Measurements from ENCODE around the gene LCN10. TPM values are rescaled to one million over a fixed set of nuclear protein-coding genes. Genes with fewer than 3 reads are reported as not detected.

LCN10 gene
- total and polyA plus RNA-seq, 10 of the 15 experiments (the other 5 are each of a cell fraction or from before 2014, with no cell fraction given), result 0.06 to 1.3 (median 0.21) TPM; not detected in 1

DNA sequence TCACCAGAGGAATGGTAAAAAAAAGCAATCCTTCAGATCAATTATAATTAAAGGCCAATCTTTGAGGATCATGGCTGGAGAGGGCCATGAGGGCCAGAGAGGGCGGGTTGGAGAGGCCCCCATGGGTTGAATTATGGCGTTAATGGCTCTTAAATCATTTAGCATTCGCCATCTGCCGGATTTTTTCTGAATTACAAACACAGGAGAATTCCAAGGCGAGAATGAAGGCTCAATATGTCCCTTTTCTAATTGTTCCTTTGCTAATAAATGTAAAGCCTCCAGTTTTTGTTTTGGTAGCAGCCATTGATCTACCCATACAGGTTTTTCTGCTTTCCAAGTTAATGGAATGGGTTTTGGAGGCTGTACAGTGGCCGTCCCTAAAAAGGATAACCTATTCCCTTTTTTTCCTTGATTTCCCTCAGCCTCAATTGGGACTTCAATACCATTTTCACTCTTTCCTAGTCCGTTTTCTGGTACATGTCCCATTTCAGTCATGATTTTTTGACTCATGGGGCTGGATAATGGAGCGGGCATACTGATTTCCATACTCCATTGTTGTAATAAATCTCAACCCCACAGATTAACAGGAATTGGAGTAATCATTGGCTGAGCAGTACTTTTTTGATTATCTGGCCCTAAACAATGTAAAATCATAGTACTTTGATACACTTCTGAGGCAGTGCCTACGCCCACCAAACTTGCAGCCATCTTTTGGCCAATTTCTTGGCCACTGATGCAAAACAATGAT lies 41.7 kb upstream of the LCN10 start:
- no peaks in the 10 kb centered on the region for H3K36me3 ChIP-seq (ENCODE audit: control insufficient read depth in 2 of 2, insufficient read depth in 2 of 2, low read length in 1 of 2)
- 27% methylated on average over 9 of the region's 9 CpGs for WGBS (ENCODE audit: insufficient coverage, insufficient replicate concordance, low lambda C conversion rate, missing lambda C conversion rate)
- H3K9me3 ChIP-seq (replicated peaks; ENCODE audit: control insufficient read depth, insufficient read depth, low read length), result no peaks in the 10 kb centered on the region
- no peaks in the 10 kb centered on the region for H4K20me1 ChIP-seq (ENCODE audit: control insufficient read depth, insufficient read depth)
- ATAC-seq (peak; percentile 65), FAIRE-seq (peak; percentile 54), DNase-seq (ENCODE audit: low read depth, low spot score) (no peak)
- peaks cover 0 to 1% of the 10 kb centered on the region in 2 experiments; a peak in 1 of 4 replicates for H3K27me3 ChIP-seq (replicated peaks in 1 of 2; ENCODE audit: control insufficient read depth in 2 of 2, insufficient read depth in 2 of 2, low read length in 1 of 2)
- RAD21 ChIA-PET (ENCODE audit: unreplicated experiment), result interaction anchor here (0.6 to 1.0 kb wide), 4 partner anchors 18 to 251 kb away, joined by 3 to 4 read pairs (median 3); partner anchors contain the start of gene LCN15
- CTCF ChIA-PET, result interaction anchor here (0.7 to 13.1 kb wide), 7 partner anchors 15 to 283 kb away, joined by 3 to 163 read pairs (median 5); partner anchors contain the start of gene NPDC1
- H3K27ac ChIP-seq (ENCODE audit: control insufficient read depth, insufficient read depth), result no peak overlapping the region
- H3K4me1 ChIP-seq (ENCODE audit: control insufficient read depth, insufficient read depth, low read length), result peaks cover 3% of the 10 kb centered on the region
- H3K9ac ChIP-seq (ENCODE audit: control insufficient read depth, insufficient read depth, low read length), result no peak overlapping the region
- no peak overlapping the region for H3K4me3 ChIP-seq
- H2AFZ ChIP-seq (ENCODE audit: control insufficient read depth, low read depth, low read length), result no peak overlapping the region
- H3K79me2 ChIP-seq (ENCODE audit: control insufficient read depth, insufficient read depth, low read length), result no peaks in the 10 kb centered on the region
- POLR2A ChIA-PET, result no interaction called here
- no TSS peak for BruUV-seq (replicated peaks)
- no peak overlapping the region for H3K4me2 ChIP-seq (ENCODE audit: control insufficient read depth, insufficient read depth)
- SMC1A ChIA-PET (ENCODE audit: uncharacterized antibody, unreplicated experiment), result interaction anchor here (0.7 to 0.9 kb wide), 2 partner anchors 18 to 54 kb away, joined by 3 to 4 read pairs; no protein-coding TSS in a partner anchor
- intact Hi-C loops (cut with micrococcal nuclease; ENCODE audit: unreplicated experiment), result no loop called here
- in situ Hi-C loops (cut with MboI), result no loop called here
- no peak for TF ChIP-seq EGR1 (IDR thresholded peaks at IDR 0.05; ENCODE audit: borderline replicate concordance in 1 of 2, low read depth in 2 of 2, low read length in 2 of 2)
- no peak for TF ChIP-seq NR2C2 (IDR thresholded peaks at IDR 0.05; ENCODE audit: borderline replicate concordance, control insufficient read depth, insufficient read length, low read depth)
- TF ChIP-seq STAT1 (conservative IDR thresholded peaks at IDR 0.05), result no peak
- 0 out of 2 replicates have a peak, but pooled peaks have one; percentile 43 for TF ChIP-seq YY1 (IDR thresholded peaks at IDR 0.05; ENCODE audit: low read depth, low read length)
- TF ChIP-seq, protein P1, sequence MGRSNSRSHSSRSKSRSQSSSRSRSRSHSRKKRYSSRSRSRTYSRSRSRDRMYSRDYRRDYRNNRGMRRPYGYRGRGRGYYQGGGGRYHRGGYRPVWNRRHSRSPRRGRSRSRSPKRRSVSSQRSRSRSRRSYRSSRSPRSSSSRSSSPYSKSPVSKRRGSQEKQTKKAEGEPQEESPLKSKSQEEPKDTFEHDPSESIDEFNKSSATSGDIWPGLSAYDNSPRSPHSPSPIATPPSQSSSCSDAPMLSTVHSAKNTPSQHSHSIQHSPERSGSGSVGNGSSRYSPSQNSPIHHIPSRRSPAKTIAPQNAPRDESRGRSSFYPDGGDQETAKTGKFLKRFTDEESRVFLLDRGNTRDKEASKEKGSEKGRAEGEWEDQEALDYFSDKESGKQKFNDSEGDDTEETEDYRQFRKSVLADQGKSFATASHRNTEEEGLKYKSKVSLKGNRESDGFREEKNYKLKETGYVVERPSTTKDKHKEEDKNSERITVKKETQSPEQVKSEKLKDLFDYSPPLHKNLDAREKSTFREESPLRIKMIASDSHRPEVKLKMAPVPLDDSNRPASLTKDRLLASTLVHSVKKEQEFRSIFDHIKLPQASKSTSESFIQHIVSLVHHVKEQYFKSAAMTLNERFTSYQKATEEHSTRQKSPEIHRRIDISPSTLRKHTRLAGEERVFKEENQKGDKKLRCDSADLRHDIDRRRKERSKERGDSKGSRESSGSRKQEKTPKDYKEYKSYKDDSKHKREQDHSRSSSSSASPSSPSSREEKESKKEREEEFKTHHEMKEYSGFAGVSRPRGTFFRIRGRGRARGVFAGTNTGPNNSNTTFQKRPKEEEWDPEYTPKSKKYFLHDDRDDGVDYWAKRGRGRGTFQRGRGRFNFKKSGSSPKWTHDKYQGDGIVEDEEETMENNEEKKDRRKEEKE (IDR thresholded peaks at IDR 0.05), result no peak
- TF ChIP-seq SREBF2 (IDR thresholded peaks at IDR 0.05; ENCODE audit: low read length), result no peak
- 0 out of 2 replicates have a peak, but pooled peaks have one; percentile 8 for TF ChIP-seq RAD21 (IDR thresholded peaks at IDR 0.05; ENCODE audit: insufficient read depth, low read depth, low read length)
- no peak for TF ChIP-seq RAD51 (IDR thresholded peaks at IDR 0.05)
- TF ChIP-seq TAF1 (IDR thresholded peaks at IDR 0.05; ENCODE audit: borderline replicate concordance, low read depth, low read length), result no peak
- TF ChIP-seq STAT3 (IDR thresholded peaks at IDR 0.05; ENCODE audit: low read depth, low read length), result no peak
- no peak for TF ChIP-seq GABPA (IDR thresholded peaks at IDR 0.05; ENCODE audit: low read depth)
- TF ChIP-seq, protein P2, sequence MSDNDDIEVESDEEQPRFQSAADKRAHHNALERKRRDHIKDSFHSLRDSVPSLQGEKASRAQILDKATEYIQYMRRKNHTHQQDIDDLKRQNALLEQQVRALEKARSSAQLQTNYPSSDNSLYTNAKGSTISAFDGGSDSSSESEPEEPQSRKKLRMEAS (IDR thresholded peaks at IDR 0.05; ENCODE audit: low read depth, low read length), result no peak
- no peak for TF ChIP-seq FOXK2 (IDR thresholded peaks at IDR 0.05)
- TF ChIP-seq, protein P3, sequence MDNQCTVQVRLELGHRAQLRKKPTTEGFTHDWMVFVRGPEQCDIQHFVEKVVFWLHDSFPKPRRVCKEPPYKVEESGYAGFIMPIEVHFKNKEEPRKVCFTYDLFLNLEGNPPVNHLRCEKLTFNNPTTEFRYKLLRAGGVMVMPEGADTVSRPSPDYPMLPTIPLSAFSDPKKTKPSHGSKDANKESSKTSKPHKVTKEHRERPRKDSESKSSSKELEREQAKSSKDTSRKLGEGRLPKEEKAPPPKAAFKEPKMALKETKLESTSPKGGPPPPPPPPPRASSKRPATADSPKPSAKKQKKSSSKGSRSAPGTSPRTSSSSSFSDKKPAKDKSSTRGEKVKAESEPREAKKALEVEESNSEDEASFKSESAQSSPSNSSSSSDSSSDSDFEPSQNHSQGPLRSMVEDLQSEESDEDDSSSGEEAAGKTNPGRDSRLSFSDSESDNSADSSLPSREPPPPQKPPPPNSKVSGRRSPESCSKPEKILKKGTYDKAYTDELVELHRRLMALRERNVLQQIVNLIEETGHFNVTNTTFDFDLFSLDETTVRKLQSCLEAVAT (IDR thresholded peaks at IDR 0.05), result no peak
- no peak for TF ChIP-seq CBX3 (IDR thresholded peaks at IDR 0.05; ENCODE audit: borderline replicate concordance, low read depth)
- TF ChIP-seq, protein P4, sequence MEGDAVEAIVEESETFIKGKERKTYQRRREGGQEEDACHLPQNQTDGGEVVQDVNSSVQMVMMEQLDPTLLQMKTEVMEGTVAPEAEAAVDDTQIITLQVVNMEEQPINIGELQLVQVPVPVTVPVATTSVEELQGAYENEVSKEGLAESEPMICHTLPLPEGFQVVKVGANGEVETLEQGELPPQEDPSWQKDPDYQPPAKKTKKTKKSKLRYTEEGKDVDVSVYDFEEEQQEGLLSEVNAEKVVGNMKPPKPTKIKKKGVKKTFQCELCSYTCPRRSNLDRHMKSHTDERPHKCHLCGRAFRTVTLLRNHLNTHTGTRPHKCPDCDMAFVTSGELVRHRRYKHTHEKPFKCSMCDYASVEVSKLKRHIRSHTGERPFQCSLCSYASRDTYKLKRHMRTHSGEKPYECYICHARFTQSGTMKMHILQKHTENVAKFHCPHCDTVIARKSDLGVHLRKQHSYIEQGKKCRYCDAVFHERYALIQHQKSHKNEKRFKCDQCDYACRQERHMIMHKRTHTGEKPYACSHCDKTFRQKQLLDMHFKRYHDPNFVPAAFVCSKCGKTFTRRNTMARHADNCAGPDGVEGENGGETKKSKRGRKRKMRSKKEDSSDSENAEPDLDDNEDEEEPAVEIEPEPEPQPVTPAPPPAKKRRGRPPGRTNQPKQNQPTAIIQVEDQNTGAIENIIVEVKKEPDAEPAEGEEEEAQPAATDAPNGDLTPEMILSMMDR (IDR thresholded peaks at IDR 0.05 in 2 of 3, conservative IDR thresholded peaks at IDR 0.05 in 1 of 3; ENCODE audit: control insufficient read depth in 2 of 3, extremely low read depth in 1 of 3, insufficient read depth in 1 of 3, low read depth in 3 of 3, low read length in 3 of 3), result peak; percentile 22 to 32 (median 27); a peak in 3 of 6 replicates
- no peak for TF ChIP-seq CREM (IDR thresholded peaks at IDR 0.05; ENCODE audit: low read depth)

Measured in GM12878 (cell line).